ENCODE measurements around the gene NPNT. TPM values are rescaled to one million over a fixed set of nuclear protein-coding genes. Genes with fewer than 3 reads are reported as not detected.

Gene NPNT
- polyA plus RNA-seq, 1 of the 3 experiments (the other 2 are of a cell fraction) = not detected

DNA sequence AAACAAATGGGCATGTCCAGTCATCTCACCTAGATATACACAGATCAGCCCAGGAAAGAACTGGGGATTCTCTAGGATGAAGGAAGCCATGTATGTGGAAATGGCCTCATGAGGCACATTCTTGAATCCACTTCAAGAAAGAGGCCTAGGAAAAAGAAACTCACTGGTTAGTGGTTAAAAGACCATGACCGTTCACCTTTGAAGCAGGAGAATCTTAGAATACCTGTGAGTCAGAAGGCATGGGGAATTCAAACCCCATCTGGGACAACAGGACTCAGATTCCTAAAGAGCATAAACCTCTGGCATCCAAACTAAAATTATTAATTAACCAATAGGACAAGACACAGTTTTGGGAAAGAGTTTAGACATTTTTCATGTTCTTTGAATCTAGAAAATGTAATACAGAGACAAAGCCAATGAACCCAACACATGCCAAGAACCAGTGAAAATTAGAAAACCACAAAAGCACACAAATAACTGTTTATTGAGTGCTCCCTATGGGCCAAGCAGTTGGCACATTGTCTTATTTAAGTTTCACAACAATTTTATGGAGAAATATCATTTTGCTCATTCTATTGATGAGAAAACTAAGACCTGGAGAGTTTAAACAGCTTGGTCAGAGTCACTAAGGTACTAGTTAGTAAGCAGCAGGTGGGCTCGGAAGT, 97.5 kb downstream of the NPNT start:
- Histone ChIP-seq H2AFZ (ENCODE audit: low read depth) (no peak overlapping the region), H3K27me3 (ENCODE audit: insufficient read depth) (no peaks in the 10 kb centered on the region), H3K4me3 (ENCODE audit: low read depth in 2 of 2, low read length in 1 of 2) (no peak overlapping the region), H3K9me2 (no peaks in the 10 kb centered on the region), H3F3A (replicated peaks; ENCODE audit: insufficient read depth) (no peaks in the 10 kb centered on the region), H3K9ac (no peak overlapping the region), H3K27ac (ENCODE audit: low read depth in 2 of 2, low read length in 1 of 2) (no peak overlapping the region), H3K79me2 (ENCODE audit: insufficient read depth) (no peaks in the 10 kb centered on the region), H3K4me1 (ENCODE audit: control insufficient read depth in 1 of 2, insufficient read depth in 2 of 2, low read depth in 1 of 2, low read length in 1 of 2) (peaks cover 0 to 20% of the 10 kb centered on the region in 2 experiments; a peak in 2 of 4 replicates), H3K9me3 (no peaks in the 10 kb centered on the region), H3K36me3 (replicated peaks in 1 of 2; ENCODE audit: control insufficient read depth in 1 of 2, insufficient read depth in 2 of 2, low read length in 1 of 2) (no peaks in the 10 kb centered on the region), H4K20me1 (ENCODE audit: insufficient read depth) (no peaks in the 10 kb centered on the region), H3K4me2 (no peak overlapping the region)
- ChIA-PET CTCF (no interaction called here), POLR2A (no interaction called here)
- TF ChIP-seq FOXM1 (IDR thresholded peaks at IDR 0.05; ENCODE audit: low read depth) = no peak
- DNase-seq = no peak
- WGBS (ENCODE audit: low lambda C conversion rate) = 83% methylated on average over 2 of the region's 2 CpGs

DNA sequence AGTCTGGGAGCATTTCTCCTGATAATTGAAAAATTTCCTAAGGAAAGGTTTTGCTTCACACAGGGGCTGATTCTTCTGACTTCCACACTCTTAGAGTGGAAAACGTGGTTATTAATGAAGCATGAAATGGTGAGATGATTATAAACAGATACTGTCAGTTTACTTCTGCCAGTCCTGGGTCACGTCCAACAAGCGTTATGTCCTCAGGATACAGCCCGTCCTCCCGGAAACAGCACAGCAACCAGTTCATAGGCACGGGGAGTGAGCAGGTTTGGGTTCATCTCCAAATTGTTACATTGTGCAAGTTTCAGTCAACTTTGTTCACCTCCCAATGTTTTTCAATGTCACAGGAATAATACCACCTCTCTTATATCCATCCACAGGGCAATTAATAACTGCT, 98.8 kb downstream of the NPNT start:
- WGBS (ENCODE audit: low lambda C conversion rate) = 22% methylated on average over 6 of the region's 6 CpGs
- DNase-seq = peak; percentile 32
- TF ChIP-seq, protein P1, sequence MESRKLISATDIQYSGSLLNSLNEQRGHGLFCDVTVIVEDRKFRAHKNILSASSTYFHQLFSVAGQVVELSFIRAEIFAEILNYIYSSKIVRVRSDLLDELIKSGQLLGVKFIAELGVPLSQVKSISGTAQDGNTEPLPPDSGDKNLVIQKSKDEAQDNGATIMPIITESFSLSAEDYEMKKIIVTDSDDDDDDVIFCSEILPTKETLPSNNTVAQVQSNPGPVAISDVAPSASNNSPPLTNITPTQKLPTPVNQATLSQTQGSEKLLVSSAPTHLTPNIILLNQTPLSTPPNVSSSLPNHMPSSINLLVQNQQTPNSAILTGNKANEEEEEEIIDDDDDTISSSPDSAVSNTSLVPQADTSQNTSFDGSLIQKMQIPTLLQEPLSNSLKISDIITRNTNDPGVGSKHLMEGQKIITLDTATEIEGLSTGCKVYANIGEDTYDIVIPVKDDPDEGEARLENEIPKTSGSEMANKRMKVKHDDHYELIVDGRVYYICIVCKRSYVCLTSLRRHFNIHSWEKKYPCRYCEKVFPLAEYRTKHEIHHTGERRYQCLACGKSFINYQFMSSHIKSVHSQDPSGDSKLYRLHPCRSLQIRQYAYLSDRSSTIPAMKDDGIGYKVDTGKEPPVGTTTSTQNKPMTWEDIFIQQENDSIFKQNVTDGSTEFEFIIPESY (IDR thresholded peaks at IDR 0.05; ENCODE audit: borderline replicate concordance, low read depth) = no peak
- no peak for TF ChIP-seq NRF1 (IDR thresholded peaks at IDR 0.05; ENCODE audit: low read depth, low read length)
- peak in 1 of 2 experiments; percentile 28; a peak in 1 of 4 replicates for TF ChIP-seq EP300 (IDR thresholded peaks at IDR 0.05; ENCODE audit: borderline replicate concordance in 1 of 2, low read depth in 1 of 2, low read length in 1 of 2)
- Histone ChIP-seq H3K36me3 (replicated peaks in 1 of 2; ENCODE audit: control insufficient read depth in 1 of 2, insufficient read depth in 2 of 2, low read length in 1 of 2) (no peaks in the 10 kb centered on the region), H3K79me2 (ENCODE audit: insufficient read depth) (no peaks in the 10 kb centered on the region), H3K27me3 (ENCODE audit: insufficient read depth) (no peaks in the 10 kb centered on the region), H3F3A (replicated peaks; ENCODE audit: insufficient read depth) (no peaks in the 10 kb centered on the region), H4K20me1 (ENCODE audit: insufficient read depth) (no peaks in the 10 kb centered on the region), H3K4me3 (ENCODE audit: low read depth in 2 of 2, low read length in 1 of 2) (no peak overlapping the region), H3K27ac (ENCODE audit: low read depth in 2 of 2, low read length in 1 of 2) (peak overlapping the region in 1 of 2 experiments; percentile 47; a peak in 2 of 4 replicates), H3K9ac (no peak overlapping the region), H3K4me2 (no peak overlapping the region), H3K4me1 (ENCODE audit: control insufficient read depth in 1 of 2, insufficient read depth in 2 of 2, low read depth in 1 of 2, low read length in 1 of 2) (peaks cover 0 to 20% of the 10 kb centered on the region in 2 experiments; a peak in 2 of 4 replicates), H2AFZ (ENCODE audit: low read depth) (no peak overlapping the region), H3K9me3 (no peaks in the 10 kb centered on the region), H3K9me2 (no peaks in the 10 kb centered on the region)
- ChIA-PET POLR2A (no interaction called here), CTCF (no interaction called here)

- POLR2A ChIA-PET = no interaction called here
- no peak overlapping the region for H3K4me2 ChIP-seq
- H3K4me1 ChIP-seq (ENCODE audit: control insufficient read depth in 1 of 2, insufficient read depth in 2 of 2, low read depth in 1 of 2, low read length in 1 of 2) = peaks cover 0 to 20% of the 10 kb centered on the region in 2 experiments; a peak in 2 of 4 replicates
- H3F3A ChIP-seq (replicated peaks; ENCODE audit: insufficient read depth) = no peaks in the 10 kb centered on the region
- H2AFZ ChIP-seq (ENCODE audit: low read depth) = no peak overlapping the region
- H4K20me1 ChIP-seq (ENCODE audit: insufficient read depth) = no peaks in the 10 kb centered on the region
- 84% methylated on average over 4 of the region's 5 CpGs for WGBS (ENCODE audit: low lambda C conversion rate)
- H3K27me3 ChIP-seq (ENCODE audit: insufficient read depth) = no peaks in the 10 kb centered on the region
- TF ChIP-seq CHD2 (IDR thresholded peaks at IDR 0.05; ENCODE audit: low read length, partially characterized antibody) (no peak), SMC3 (IDR thresholded peaks at IDR 0.05; ENCODE audit: low read depth, low read length) (no peak), GATA2 (CRISPR knock-in tag; IDR thresholded peaks at IDR 0.05) (no peak), FOXM1 (IDR thresholded peaks at IDR 0.05; ENCODE audit: low read depth) (no peak), TCF12 (IDR thresholded peaks at IDR 0.05) (no peak)
- TF ChIP-seq, protein P2, sequence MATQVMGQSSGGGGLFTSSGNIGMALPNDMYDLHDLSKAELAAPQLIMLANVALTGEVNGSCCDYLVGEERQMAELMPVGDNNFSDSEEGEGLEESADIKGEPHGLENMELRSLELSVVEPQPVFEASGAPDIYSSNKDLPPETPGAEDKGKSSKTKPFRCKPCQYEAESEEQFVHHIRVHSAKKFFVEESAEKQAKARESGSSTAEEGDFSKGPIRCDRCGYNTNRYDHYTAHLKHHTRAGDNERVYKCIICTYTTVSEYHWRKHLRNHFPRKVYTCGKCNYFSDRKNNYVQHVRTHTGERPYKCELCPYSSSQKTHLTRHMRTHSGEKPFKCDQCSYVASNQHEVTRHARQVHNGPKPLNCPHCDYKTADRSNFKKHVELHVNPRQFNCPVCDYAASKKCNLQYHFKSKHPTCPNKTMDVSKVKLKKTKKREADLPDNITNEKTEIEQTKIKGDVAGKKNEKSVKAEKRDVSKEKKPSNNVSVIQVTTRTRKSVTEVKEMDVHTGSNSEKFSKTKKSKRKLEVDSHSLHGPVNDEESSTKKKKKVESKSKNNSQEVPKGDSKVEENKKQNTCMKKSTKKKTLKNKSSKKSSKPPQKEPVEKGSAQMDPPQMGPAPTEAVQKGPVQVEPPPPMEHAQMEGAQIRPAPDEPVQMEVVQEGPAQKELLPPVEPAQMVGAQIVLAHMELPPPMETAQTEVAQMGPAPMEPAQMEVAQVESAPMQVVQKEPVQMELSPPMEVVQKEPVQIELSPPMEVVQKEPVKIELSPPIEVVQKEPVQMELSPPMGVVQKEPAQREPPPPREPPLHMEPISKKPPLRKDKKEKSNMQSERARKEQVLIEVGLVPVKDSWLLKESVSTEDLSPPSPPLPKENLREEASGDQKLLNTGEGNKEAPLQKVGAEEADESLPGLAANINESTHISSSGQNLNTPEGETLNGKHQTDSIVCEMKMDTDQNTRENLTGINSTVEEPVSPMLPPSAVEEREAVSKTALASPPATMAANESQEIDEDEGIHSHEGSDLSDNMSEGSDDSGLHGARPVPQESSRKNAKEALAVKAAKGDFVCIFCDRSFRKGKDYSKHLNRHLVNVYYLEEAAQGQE (IDR thresholded peaks at IDR 0.05; ENCODE audit: low read depth, low read length) = no peak
- H3K9ac ChIP-seq = no peak overlapping the region
- no peaks in the 10 kb centered on the region for H3K9me2 ChIP-seq
- CTCF ChIA-PET = no interaction called here
- H3K79me2 ChIP-seq (ENCODE audit: insufficient read depth) = no peaks in the 10 kb centered on the region
- H3K36me3 ChIP-seq (replicated peaks in 1 of 2; ENCODE audit: control insufficient read depth in 1 of 2, insufficient read depth in 2 of 2, low read length in 1 of 2) = no peaks in the 10 kb centered on the region
- no peak overlapping the region for H3K27ac ChIP-seq (ENCODE audit: low read depth in 2 of 2, low read length in 1 of 2)
- no peak overlapping the region for H3K4me3 ChIP-seq (ENCODE audit: low read depth in 2 of 2, low read length in 1 of 2)
- H3K9me3 ChIP-seq = no peaks in the 10 kb centered on the region
- no peak for DNase-seq
These were observed 99.7 kb downstream of the NPNT start for GRCh38 chr4:105994841-105995501.

Measured in SK-N-SH (cell line).